HG02642 (cell line): ENCODE measurements around the gene MYADML2.

Source experiments
- ATAC-seq: cut with Tn5 transposase; IDR thresholded peaks from one replicate; pipeline ENCODE4 v1.9.1; 2021; ENCODE audit warnings: mild to moderate bottlenecking; ENCODE audit not compliant: unreplicated experiment, poor library complexity

The MYADML2 gene

GRCh38 chr17:81978524-81979298, 31.7 kb upstream of the MYADML2 start:
- ATAC-seq, result no peak

DNA sequence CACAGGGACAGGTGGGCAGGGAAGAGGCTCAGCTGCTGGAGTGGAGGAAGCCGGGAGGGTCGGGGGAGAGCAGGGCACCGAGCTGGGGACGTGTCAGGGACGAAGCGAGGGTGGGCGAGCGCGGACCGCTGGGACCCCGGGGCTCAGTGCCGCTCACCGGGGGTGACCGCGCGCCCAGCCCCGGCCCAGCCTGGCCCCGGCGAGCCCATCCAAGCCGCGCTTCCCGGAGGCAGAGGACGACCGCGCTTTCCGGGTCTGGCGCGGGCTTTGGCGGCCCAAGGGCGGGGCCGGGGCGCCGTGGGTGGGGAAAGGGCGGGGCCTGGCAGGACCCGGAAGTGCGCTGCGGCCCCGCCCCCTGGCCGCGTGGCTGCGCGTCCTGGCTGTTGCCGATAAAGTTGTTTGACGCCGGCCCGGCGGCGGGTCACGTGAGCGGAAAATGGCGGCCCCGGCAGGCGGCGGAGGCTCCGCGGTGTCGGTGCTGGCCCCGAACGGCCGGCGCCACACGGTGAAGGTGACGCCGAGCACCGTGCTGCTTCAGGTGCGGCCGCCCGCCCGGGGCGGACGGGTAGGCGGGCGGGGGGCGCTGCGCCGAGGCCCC, 30.3 kb upstream of the MYADML2 start, which contains the start of gene ASPSCR1:
Gene ASPSCR1 (plus strand): TSS at position 419 of the 598 bp plus-strand sequence. CDS start 18 bp downstream, at position 437.
- peak; percentile 83 for ATAC-seq

DNA sequence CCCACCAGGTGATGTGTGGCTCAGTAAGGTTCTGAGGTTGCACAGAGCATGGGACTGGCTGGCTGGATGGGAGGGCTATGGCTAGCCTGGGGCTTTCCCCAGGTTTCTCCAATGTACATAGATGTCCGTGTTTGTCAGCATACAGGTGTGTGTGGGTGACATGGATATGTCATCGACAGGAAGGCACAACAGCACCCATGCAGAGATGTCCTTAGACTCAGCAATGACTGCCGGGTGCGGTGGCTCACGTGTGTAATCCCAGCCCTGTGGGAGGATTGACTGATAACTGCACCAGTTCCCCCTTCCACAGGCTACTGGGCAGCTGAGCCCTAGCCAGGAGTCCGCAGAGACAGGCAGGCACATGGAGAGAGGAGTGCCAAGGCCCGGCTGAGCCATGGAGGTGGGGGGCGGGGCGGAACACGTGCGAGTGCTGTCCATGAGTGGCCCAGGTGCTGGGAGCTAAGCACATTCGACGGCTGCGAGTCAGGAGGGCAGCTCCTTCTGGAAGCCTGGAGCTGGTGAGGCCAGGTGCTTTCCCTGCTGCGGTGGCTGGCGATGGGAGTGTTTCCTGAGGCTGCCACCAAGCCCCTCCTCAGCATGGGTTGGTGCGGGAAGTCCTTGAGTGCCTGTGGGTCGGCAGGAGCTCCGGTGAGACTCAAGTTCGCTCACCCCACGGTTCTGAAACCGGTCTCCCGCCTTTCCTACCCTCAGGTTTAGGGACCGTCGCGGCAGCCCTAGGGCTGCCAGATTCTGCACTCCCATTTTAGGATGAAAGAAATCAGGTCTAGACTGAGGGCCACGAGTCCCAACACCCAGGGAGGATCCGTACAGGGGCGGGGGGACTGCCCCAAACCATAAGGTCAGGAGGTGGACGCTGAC, 29.5 kb upstream of the MYADML2 start:
- peak; percentile 8 for ATAC-seq

- ATAC-seq, result no peak
Observed at GRCh38 chr17:81973432-81973831, 26.4 kb upstream of the MYADML2 start.

GRCh38 chr17:81968850-81969812, 22.1 kb upstream of the MYADML2 start:
- no peak for ATAC-seq

GRCh38 chr17:81968396-81968745, 21.3 kb upstream of the MYADML2 start:
- no peak for ATAC-seq

- peak; percentile 44 for ATAC-seq
Observed at GRCh38 chr17:81967533-81968395, 20.7 kb upstream of the MYADML2 start.

- no peak for ATAC-seq
Observed at GRCh38 chr17:81967244-81967532, 20.2 kb upstream of the MYADML2 start.

GRCh38 chr17:81966343-81967243, 19.6 kb upstream of the MYADML2 start:
- no peak for ATAC-seq

GRCh38 chr17:81964081-81964849, 17.2 kb upstream of the MYADML2 start:
- no peak for ATAC-seq

DNA sequence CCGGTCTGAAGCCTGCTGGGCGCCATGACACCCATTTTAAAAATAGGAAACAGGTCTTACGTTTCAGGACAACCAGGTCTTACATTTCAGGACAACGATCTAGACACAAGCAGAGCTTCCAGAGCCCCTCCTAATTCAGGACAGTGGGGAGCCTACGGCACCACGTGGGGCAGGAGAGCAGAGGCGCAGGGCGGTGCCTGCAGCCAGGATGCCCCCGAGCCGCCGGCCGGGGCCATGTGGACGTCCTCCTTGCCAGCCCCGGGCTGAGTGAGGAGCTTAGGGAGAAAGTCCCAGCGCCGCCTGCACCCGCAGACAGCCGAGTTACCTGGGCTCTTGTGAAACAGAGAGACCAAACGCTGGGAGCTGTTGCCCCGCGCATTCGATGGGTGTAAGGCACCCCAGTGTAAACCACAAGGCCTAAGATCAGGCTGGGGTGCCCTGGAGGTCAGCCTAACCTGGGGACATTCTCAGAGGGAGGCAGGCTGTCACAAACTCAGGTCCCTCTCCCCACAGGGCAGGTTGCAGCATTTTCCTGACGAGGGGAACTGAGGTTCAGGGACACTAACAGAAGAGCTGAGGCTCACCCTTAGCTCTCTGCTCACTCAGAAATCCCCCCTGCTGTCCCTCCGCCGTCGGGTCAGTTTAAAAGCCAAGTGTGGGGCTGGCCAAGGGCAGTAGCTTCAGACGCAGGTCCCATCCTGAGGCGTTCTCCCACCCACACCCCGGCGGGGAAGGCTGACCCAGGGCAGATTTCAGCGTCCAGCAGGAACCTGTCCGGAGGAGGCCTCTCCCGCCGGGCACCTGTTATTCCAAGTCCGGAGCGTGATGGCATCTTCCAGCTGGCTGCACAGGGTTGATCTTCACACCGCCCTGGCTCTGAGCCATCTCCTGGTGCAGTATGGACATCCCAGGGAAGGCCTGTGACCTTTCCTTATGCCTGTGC, 15.7 kb upstream of the MYADML2 start:
- no peak for ATAC-seq

DNA sequence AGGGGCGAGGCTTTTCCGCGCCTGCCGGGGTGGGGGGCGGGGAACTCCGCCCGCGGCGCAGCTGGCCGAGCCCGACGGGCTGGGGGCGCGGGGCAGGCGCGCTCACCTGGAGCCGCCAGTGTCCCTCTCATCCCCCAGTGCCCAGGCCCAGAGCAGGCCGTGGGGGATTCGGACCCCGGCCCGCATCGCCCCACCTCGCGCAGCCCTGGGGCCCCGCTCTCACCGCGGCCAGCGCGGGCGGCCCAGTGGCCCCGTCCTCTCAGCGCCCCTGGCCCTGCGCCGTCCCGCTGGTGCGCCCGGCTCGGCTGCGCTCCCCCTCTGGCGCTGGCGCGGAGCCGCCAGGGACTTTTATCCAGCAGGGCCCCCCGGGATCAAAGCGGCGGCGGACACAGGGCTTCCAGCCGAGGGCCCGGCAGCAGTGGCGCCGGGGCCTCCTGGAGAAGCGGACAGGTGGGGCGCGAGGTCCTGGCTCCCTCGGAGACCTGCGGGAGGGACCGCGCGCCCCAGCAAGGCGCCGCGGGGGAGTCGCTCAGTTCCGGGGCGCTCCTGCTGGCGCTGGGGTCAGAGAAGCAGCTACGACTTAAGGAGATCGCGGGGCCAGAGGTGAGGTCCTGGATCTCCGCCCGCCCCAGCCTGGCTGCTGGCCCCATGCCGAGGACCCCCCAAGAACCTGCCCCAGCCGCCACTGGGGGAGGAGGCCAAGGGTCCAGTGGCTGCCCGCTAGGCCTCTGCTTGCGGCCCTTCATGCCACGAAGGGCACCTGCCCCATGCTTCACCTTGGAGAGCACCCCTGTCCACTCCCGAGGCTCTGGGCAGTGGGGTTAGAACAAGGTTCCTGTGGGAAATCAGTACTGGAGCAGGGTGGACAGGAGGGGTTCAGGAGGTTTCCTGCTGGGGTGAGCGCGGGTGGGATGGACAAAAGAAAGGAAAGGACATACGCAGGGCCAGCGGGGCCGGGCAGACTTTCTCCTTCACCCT, 14.8 kb upstream of the MYADML2 start:
- ATAC-seq, result no peak

DNA sequence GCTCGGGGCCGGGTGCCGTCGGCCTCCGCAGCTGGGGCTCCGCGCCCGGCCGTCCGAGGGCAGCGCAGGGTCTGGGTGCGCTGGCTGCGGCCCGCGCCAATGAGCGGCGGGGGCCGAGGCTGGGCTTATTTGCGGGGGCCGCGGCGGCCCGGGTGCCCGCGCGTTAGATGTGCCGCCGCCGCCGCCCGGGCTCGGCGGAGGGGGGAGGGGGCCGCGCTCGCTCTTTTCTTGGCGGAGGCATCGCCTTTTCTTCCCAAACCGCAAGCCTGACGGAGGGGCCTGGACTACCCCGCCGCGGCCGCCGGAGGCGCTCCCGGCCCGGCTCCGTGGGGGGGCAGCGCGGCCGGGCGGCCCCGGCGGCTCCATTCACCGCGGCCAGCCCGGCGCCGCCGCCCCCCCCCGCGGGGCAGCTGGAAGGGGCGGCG, 14.1 kb upstream of the MYADML2 start, which contains the start of gene NOTUM:
Gene NOTUM (minus strand): TSS at position 101 of the 425 bp plus-strand sequence. CDS start 278 bp downstream, outside the sequence.
- no peak for ATAC-seq

GRCh38 chr17:81960130-81960958, 13.3 kb upstream of the MYADML2 start:
- ATAC-seq, result no peak
